ENCODE data around the gene TUBB4B. TPM values are rescaled to one million over a fixed set of nuclear protein-coding genes. Genes with fewer than 3 reads are reported as not detected.

TUBB4B gene
- total RNA-seq = 100 to 1,000 TPM in 5 of 6 experiments, 10 to 100 TPM in 1; 88.4 to 274 (median 124) TPM
- long read RNA-seq, transcript TUBB4B-201 (4 exons, 1,637 nt) = major isoform, 50 of 55 reads
- long read RNA-seq, partial matches to known transcripts = 5 of 55 reads
- long read RNA-seq, other reads (novel, unspliced or antisense) = 0 of 55 reads

DNA sequence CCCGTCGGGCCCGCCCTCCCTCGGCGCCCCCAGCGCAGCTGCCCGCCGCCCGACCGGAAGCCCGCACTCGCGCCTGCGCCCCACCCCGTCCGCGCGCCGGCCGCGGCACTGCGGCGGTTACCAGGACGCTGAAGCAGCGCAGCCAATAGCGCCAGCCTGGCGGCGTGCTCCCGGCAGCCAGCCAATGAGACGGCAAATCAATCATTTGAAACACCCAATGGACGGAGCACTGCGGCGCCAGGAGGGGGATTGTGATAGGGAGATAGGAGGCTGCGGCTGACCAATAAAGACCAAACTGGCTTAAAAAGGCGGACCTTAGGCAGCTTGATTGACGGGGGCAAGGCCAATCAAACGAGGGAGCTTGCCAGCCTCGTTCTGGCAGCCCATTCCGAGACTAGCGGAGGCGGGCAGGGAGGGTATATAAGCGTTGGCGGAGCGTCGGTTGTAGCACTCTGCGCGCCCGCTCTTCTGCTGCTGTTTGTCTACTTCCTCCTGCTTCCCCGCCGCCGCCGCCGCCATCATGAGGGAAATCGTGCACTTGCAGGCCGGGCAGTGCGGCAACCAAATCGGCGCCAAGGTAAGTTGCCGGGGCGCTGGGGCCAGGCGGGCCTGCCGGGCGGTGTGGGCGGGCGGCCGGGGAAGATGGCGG is at the start of gene TUBB4B:
Gene TUBB4B (plus strand): TSS at position 447 of the 649 bp plus-strand sequence. CDS start 74 bp downstream, at position 521.
- DNase-seq (peak; percentile 99), ATAC-seq (peak; percentile 82 to 90 (median 88))
- intact Hi-C loops (cut with DNase I) = no loop called here
- Histone ChIP-seq H3K27me3 (no peaks in the 10 kb centered on the region), H3K9me3 (no peaks in the 10 kb centered on the region), H3K4me1 (peaks cover 0 to 20% (median 8%) of the 10 kb centered on the region in 4 donors), H3K4me3 (peak within 1 kb of the TSS; percentile 73 to 95 (median 85)), H3K36me3 (peaks cover 0 to 13% (median 8%) of the 10 kb centered on the region in 4 donors), H3K27ac (peak within 1 kb of the TSS; percentile 55 to 84 (median 83))
- 0% methylated on average over 22 of the region's 67 CpGs for WGBS (ENCODE audit: insufficient coverage, low coverage, low lambda C conversion rate, missing lambda C conversion rate)
- TF ChIP-seq CTCF (IDR thresholded peaks at IDR 0.05) = no peak
- peak; percentile 100 for TF ChIP-seq POLR2A (IDR thresholded peaks at IDR 0.05)

DNA sequence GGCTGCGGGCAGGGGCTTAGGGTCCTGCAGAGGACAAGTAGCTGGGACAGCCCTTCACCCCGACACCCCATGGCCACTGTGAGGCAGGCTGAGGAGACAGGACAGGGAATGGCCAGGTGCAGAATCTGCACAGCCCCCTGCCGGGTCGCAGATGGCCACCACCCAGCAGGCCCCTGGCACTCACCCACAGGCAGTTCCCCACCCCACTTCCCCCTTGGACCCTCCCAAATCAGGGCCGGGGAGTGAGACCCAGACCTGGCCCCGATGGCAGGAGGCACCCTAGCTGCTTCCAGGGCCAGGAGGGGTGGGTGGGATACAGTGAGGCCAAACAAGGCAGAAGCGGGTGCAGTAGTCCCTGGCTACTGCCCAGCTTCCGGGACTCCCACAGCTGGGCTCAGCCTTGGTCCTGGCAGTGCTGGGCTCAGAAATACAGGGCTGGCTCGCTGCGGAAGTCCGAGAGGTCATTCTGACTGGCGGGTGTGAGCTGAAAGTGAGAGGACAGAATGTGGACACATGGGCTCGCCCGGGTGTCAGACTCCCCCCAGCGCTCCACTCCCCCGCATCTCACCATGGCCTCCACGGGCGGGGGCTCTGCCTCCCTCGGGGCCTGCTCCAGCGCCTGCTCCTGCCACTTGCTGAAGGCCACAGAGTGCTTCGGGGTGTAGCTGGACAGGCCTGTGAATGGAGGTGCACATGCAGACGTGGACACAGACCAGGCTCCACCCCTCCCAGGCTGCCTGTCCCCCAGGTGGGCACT is 49.2 kb upstream of the TUBB4B start:
- no peak for TF ChIP-seq CTCF (IDR thresholded peaks at IDR 0.05)
- no peak for TF ChIP-seq POLR2A (IDR thresholded peaks at IDR 0.05)
- 40% methylated on average over 1 of the region's 22 CpGs for WGBS (ENCODE audit: insufficient coverage, low coverage, low lambda C conversion rate, missing lambda C conversion rate)
- Histone ChIP-seq H3K4me3 (no peak overlapping the region), H3K27ac (no peak overlapping the region), H3K36me3 (peaks cover 0 to 10% (median 0%) of the 10 kb centered on the region in 4 donors), H3K27me3 (no peaks in the 10 kb centered on the region), H3K4me1 (peaks cover 0 to 59% (median 28%) of the 10 kb centered on the region in 4 donors), H3K9me3 (no peaks in the 10 kb centered on the region)
- intact Hi-C loops (cut with DNase I) = no loop called here
- DNase-seq (no peak), ATAC-seq (no peak)

DNA sequence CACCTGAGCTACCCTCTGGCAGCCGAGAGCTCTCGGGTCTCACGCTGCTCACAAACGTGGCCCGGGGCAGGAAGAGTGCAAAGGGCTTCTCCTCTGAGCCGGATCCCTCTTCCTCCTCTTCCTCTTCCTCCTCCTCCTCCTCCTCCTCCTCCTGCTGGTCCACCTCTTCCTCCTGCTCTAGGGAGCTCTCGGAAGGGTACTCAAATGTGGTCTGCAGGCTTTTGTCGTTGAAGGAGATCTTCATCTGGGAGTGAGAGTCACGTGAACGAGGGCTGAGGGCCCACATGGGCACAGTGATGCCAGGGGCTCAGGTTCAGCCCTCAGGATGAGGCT is 48.7 kb upstream of the TUBB4B start:
- Histone ChIP-seq H3K27me3 (no peaks in the 10 kb centered on the region), H3K4me3 (no peak overlapping the region), H3K9me3 (no peaks in the 10 kb centered on the region), H3K36me3 (peaks cover 0 to 10% (median 0%) of the 10 kb centered on the region in 4 donors), H3K4me1 (peaks cover 0 to 57% (median 28%) of the 10 kb centered on the region in 4 donors), H3K27ac (no peak overlapping the region)
- ATAC-seq = no peak
- intact Hi-C loops (cut with DNase I) = no loop called here
- 57% methylated on average over 5 of the region's 10 CpGs for WGBS (ENCODE audit: insufficient coverage, low coverage, low lambda C conversion rate, missing lambda C conversion rate)
- TF ChIP-seq CTCF (IDR thresholded peaks at IDR 0.05) (no peak), POLR2A (IDR thresholded peaks at IDR 0.05) (no peak)
- no peak for DNase-seq

- ATAC-seq = no peak
Measured at GRCh38 chr9:137192859-137193258, 48.2 kb upstream of the TUBB4B start.

More at GRCh38 chr9:137192859-137193258, 48.2 kb upstream of the TUBB4B start:
- Histone ChIP-seq H3K27me3 (no peaks in the 10 kb centered on the region), H3K4me1 (peaks cover 0 to 56% (median 27%) of the 10 kb centered on the region in 4 donors), H3K9me3 (no peaks in the 10 kb centered on the region), H3K36me3 (peaks cover 0 to 10% (median 0%) of the 10 kb centered on the region in 4 donors), H3K4me3 (no peak overlapping the region), H3K27ac (no peak overlapping the region)
- 50% methylated on average over 1 of the region's 2 CpGs for WGBS (ENCODE audit: insufficient coverage, low coverage, low lambda C conversion rate, missing lambda C conversion rate)
- no peak for DNase-seq
- no peak for TF ChIP-seq POLR2A (IDR thresholded peaks at IDR 0.05)
- no peak for TF ChIP-seq CTCF (IDR thresholded peaks at IDR 0.05)
- intact Hi-C loops (cut with DNase I) = no loop called here
